ENCODE measurements around the gene CCDC117. TPM values are rescaled to one million over a fixed set of nuclear protein-coding genes. Genes with fewer than 3 reads are reported as not detected.
A peak's percentile ranks its signal among the peaks of the same experiment; 100 is the strongest.

The CCDC117 gene
- polyA plus RNA-seq, 1 of the 3 experiments (the other 2 are of a cell fraction), result 4.2 TPM

DNA sequence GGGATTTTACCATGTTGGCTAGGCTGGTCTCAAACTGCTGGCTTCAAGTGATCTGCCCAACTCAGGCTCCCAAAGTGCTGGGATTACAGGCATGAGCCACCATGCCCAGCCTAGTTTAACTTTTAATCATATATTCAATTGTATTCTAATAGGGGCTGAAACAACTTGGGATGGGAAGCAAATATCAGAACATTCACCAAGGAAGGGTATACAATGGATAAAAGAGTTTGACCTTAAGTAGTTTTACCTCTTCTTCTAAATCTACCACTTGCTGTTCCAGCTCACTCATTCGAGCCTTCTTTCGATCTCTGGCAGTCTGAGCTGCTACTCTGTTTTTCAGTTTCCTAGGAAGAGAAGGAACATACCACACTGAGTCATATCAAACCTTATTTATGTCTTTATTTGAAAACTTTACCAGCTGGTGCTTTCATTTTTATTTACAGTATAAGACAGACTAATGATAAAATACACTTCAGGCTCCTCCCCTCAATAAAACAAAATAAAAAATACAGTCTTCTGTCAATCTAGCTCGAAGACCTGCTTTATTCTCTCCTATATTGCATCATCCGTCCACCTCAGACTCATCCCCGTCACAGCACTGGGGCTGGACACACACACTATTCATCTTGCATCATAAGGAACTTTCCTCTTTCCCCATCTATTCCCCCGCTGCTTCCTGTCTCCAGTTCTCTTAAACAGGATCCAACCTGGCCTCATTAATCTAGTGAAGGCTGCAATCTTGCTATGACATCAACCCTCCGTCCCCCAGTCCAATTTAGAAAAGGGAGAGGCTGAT lies 26.5 kb downstream of the CCDC117 start:
- 9% methylated on average over 7 of the region's 7 CpGs for WGBS (ENCODE audit: low lambda C conversion rate)
- Histone ChIP-seq H3K27me3 (ENCODE audit: insufficient read depth) (no peaks in the 10 kb centered on the region), H4K20me1 (ENCODE audit: insufficient read depth) (peaks cover 33% of the 10 kb centered on the region), H3K79me2 (ENCODE audit: insufficient read depth) (peaks cover 69% of the 10 kb centered on the region), H3K4me3 (ENCODE audit: low read depth in 2 of 2, low read length in 1 of 2) (peak overlapping the region; percentile 79 to 95), H3K9me2 (no peaks in the 10 kb centered on the region), H3K4me1 (ENCODE audit: control insufficient read depth in 1 of 2, insufficient read depth in 2 of 2, low read depth in 1 of 2, low read length in 1 of 2) (peaks cover 2 to 11% of the 10 kb centered on the region in 2 experiments; a peak in 1 of 4 replicates), H3K4me2 (peak overlapping the region; percentile 96), H3F3A (replicated peaks; ENCODE audit: insufficient read depth) (peaks cover 56% of the 10 kb centered on the region), H3K9ac (peak overlapping the region; percentile 99), H3K36me3 (replicated peaks in 1 of 2; ENCODE audit: control insufficient read depth in 1 of 2, insufficient read depth in 2 of 2, low read length in 1 of 2) (peaks cover 39 to 54% of the 10 kb centered on the region in 2 experiments), H3K27ac (ENCODE audit: low read depth in 2 of 2, low read length in 1 of 2) (peak overlapping the region; percentile 87 to 99), H2AFZ (ENCODE audit: low read depth) (no peak overlapping the region), H3K9me3 (no peaks in the 10 kb centered on the region)
- TF ChIP-seq RFX5 (IDR thresholded peaks at IDR 0.05; ENCODE audit: low read length) (no peak), TCF12 (IDR thresholded peaks at IDR 0.05) (no peak), GATA2 (CRISPR knock-in tag; IDR thresholded peaks at IDR 0.05) (0 out of 2 replicates have a peak, but pooled peaks have one; percentile 7), EP300 (IDR thresholded peaks at IDR 0.05; ENCODE audit: borderline replicate concordance in 1 of 2, low read depth in 1 of 2, low read length in 1 of 2) (no peak), SIN3A (IDR thresholded peaks at IDR 0.05; ENCODE audit: borderline replicate concordance, low read depth, low read length) (peak; percentile 34; the same call in 1 of the 2 replicates), TAF1 (IDR thresholded peaks at IDR 0.05; ENCODE audit: borderline replicate concordance, low read depth, low read length) (peak; percentile 27), POLR2AphosphoS5 (IDR thresholded peaks at IDR 0.05; ENCODE audit: low read depth, low read length) (peak; percentile 49), RCOR1 (IDR thresholded peaks at IDR 0.05; ENCODE audit: low read length) (no peak)
- TF ChIP-seq, protein P1, sequence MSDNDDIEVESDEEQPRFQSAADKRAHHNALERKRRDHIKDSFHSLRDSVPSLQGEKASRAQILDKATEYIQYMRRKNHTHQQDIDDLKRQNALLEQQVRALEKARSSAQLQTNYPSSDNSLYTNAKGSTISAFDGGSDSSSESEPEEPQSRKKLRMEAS (IDR thresholded peaks at IDR 0.05; ENCODE audit: low read depth), result peak; percentile 50; the same call in 1 of the 2 replicates
- DNase-seq, result peak; percentile 57
- POLR2A ChIA-PET, result interaction anchor here (0.5 to 2.5 kb wide), 12 partner anchors 9 to 212 kb away, joined by 3 to 13 read pairs (median 4); partner anchors contain the start of genes CCDC117, CHEK2 and TTC28
- CTCF ChIA-PET, result interaction anchor here (0.6 to 4.7 kb wide), 7 partner anchors 11 to 447 kb away, joined by 3 to 17 read pairs (median 4); partner anchors contain the start of gene CCDC117

DNA sequence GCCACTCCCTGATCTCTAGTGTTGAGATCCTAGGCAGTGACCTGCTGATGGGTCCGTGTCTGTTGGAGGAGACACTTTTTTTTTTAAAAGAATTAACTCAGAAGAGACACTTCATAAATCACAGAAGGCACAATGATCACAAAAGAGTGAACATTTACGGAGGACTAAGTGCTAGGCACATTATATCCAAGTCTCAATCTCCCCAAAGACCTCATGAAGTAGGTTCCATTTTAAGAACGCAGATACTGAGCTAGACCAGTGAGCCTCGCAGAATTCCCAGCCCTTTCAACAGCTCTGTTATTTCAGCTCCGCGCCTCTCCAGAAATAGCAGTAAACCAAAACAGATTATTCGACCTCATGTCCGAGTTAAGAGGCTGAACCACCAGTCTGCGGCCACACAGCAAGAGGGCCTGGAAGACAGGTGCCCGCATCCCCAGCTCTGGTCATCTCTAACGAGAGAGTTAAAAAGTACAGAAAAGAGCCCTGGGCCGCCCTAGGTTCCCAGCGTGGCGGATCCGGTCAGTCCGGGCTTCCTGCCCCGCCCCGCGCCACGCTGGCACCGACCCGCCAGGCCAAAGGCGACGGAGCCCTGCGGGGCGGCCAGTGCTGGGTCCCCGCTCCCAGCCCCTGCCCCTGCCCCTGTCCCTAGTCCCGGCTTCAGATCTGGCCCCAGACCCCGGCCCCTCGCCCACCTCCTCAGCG lies 27.3 kb downstream of the CCDC117 start:
- H3K9me2 ChIP-seq, result no peaks in the 10 kb centered on the region
- peak overlapping the region; percentile 96 for H3K4me2 ChIP-seq
- peak overlapping the region; percentile 79 to 95 for H3K4me3 ChIP-seq (ENCODE audit: low read depth in 2 of 2, low read length in 1 of 2)
- peaks cover 31 to 47% of the 10 kb centered on the region in 2 experiments for H3K36me3 ChIP-seq (replicated peaks in 1 of 2; ENCODE audit: control insufficient read depth in 1 of 2, insufficient read depth in 2 of 2, low read length in 1 of 2)
- H4K20me1 ChIP-seq (ENCODE audit: insufficient read depth), result peaks cover 25% of the 10 kb centered on the region
- peak; percentile 34; the same call in 1 of the 2 replicates for TF ChIP-seq GABPA (IDR thresholded peaks at IDR 0.05; ENCODE audit: low read depth)
- no peak for TF ChIP-seq NRF1 (IDR thresholded peaks at IDR 0.05; ENCODE audit: low read depth, low read length)
- TF ChIP-seq CHD2 (IDR thresholded peaks at IDR 0.05; ENCODE audit: low read length, partially characterized antibody), result no peak
- 0 out of 2 replicates have a peak, but pooled peaks have one; percentile 21 for TF ChIP-seq SIN3A (IDR thresholded peaks at IDR 0.05; ENCODE audit: borderline replicate concordance, low read depth, low read length)
- TF ChIP-seq POLR2AphosphoS5 (IDR thresholded peaks at IDR 0.05; ENCODE audit: low read depth, low read length), result peak; percentile 3; the same call in 1 of the 2 replicates
- TF ChIP-seq, protein P2, sequence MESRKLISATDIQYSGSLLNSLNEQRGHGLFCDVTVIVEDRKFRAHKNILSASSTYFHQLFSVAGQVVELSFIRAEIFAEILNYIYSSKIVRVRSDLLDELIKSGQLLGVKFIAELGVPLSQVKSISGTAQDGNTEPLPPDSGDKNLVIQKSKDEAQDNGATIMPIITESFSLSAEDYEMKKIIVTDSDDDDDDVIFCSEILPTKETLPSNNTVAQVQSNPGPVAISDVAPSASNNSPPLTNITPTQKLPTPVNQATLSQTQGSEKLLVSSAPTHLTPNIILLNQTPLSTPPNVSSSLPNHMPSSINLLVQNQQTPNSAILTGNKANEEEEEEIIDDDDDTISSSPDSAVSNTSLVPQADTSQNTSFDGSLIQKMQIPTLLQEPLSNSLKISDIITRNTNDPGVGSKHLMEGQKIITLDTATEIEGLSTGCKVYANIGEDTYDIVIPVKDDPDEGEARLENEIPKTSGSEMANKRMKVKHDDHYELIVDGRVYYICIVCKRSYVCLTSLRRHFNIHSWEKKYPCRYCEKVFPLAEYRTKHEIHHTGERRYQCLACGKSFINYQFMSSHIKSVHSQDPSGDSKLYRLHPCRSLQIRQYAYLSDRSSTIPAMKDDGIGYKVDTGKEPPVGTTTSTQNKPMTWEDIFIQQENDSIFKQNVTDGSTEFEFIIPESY (IDR thresholded peaks at IDR 0.05; ENCODE audit: borderline replicate concordance, low read depth), result no peak
- TF ChIP-seq EZH2phosphoT487 (IDR thresholded peaks at IDR 0.05; ENCODE audit: borderline replicate concordance, low read depth), result no peak
- 1% methylated on average over 11 of the region's 31 CpGs for WGBS (ENCODE audit: low lambda C conversion rate)
- peak overlapping the region; percentile 87 to 99 for H3K27ac ChIP-seq (ENCODE audit: low read depth in 2 of 2, low read length in 1 of 2)
- CTCF ChIA-PET, result interaction anchor here (0.6 to 4.7 kb wide), 5 partner anchors 27 to 446 kb away, joined by 3 to 17 read pairs (median 6); partner anchors contain the start of gene CCDC117
- H3K4me1 ChIP-seq (ENCODE audit: control insufficient read depth in 1 of 2, insufficient read depth in 2 of 2, low read depth in 1 of 2, low read length in 1 of 2), result peaks cover 2 to 11% of the 10 kb centered on the region in 2 experiments; a peak in 1 of 4 replicates
- POLR2A ChIA-PET, result interaction anchor here (0.8 to 2.5 kb wide), 13 partner anchors 9 to 887 kb away, joined by 3 to 13 read pairs (median 4); partner anchors contain the start of genes CCDC117, CHEK2 and TTC28
- no peak overlapping the region for H2AFZ ChIP-seq (ENCODE audit: low read depth)
- peaks cover 63% of the 10 kb centered on the region for H3K79me2 ChIP-seq (ENCODE audit: insufficient read depth)
- peak overlapping the region; percentile 99 for H3K9ac ChIP-seq
- H3K9me3 ChIP-seq, result no peaks in the 10 kb centered on the region
- peaks cover 49% of the 10 kb centered on the region for H3F3A ChIP-seq (replicated peaks; ENCODE audit: insufficient read depth)
- DNase-seq, result peak; percentile 84
- no peaks in the 10 kb centered on the region for H3K27me3 ChIP-seq (ENCODE audit: insufficient read depth)
